Fibroblast of skin of right quadriceps (primary cell): ENCODE measurements around the gene MMRN1.
A peak's percentile ranks its signal among the peaks of the same experiment; 100 is the strongest.

Experiments used
- DNase-seq: peaks from one replicate; pipeline ENCODE4 v3.0.0-alpha.2; 2013

MMRN1 gene

DNA sequence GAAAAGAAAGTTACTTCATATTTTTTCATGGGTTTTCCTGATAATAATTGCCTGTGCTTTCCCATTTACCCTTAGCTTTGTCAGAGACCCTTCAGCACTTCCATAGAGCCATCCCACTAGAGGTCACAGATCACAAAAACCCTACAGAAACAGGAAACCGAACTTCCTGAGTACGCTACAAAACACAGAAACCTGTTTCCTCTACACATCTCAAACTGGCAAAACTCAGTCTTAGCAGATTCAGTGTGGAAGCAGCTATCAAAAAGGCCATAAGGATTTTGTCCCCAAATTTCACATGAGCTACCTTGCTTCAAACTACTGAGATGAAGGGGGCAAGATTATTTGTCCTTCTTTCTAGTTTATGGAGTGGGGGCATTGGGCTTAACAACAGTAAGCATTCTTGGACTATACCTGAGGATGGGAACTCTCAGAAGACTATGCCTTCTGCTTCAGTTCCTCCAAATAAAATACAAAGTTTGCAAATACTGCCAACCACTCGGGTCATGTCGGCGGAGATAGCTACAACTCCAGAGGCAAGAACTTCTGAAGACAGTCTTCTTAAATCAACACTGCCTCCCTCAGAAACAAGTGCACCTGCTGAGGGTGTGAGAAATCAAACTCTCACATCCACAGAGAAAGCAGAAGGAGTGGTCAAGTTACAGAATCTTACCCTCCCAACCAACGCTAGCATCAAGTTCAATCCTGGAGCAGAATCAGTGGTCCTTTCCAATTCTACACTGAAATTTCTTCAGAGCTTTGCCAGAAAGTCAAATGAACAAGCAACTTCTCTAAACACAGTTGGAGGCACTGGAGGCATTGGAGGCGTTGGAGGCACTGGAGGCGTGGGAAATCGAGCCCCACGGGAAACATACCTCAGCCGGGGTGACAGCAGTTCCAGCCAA, at the start of gene MMRN1:
TSS of gene MMRN1 (plus strand) at position 206 of the 902 bp plus-strand sequence. CDS start at position 324, 118 bp downstream.
- no peak for DNase-seq

- no peak for DNase-seq
Measured at GRCh38 chr4:89847571-89848325, 46.9 kb upstream of the MMRN1 start.

- DNase-seq: no peak
Measured at GRCh38 chr4:89855236-89855635, 39.4 kb upstream of the MMRN1 start.

GRCh38 chr4:89860971-89861370, 33.7 kb upstream of the MMRN1 start:
- no peak for DNase-seq

GRCh38 chr4:89863533-89863932, 31.1 kb upstream of the MMRN1 start:
- DNase-seq: no peak

GRCh38 chr4:89868276-89868675, 26.4 kb upstream of the MMRN1 start:
- DNase-seq: no peak

GRCh38 chr4:89868999-89869589, 25.6 kb upstream of the MMRN1 start:
- no peak for DNase-seq

- no peak for DNase-seq
Measured at GRCh38 chr4:89871211-89871610, 23.4 kb upstream of the MMRN1 start.

DNA sequence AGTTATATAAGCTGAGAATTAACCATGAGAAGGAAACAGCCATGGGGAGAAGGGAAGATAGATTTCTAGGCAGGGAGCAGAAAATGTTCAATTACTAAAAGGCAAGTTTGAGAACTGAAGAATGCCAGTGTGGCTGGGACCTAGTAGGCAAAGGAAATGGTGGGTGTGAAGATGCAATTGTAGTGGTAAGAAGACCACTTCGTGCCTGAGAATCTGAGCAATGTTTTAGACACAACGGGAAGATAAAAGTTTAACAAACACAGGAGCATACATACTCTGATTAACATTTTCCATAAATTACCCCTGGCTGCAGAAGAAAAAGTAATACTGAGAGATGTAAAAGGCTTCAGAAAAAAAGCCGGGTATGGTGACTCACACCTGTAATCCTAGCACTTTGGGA, 18.1 kb upstream of the MMRN1 start:
- no peak for DNase-seq

DNA sequence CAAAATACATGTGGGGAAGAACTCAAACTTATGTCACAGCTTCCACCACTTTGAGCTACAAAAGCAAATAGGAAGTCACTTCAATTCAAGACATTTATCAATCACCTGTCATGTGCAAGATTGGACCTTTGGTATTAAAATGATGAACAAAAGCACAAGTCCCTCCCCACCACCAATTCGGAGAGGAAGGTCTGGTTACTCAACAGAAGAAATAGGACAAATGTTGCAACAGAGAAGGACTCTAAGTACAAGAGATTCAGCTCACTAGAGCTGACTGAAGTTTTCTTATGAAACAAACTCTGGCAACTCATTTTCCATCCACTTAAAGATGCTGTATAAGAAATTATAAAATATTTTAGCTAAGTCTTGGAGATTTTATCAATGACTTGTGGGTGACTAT, 16.0 kb upstream of the MMRN1 start:
- no peak for DNase-seq

DNA sequence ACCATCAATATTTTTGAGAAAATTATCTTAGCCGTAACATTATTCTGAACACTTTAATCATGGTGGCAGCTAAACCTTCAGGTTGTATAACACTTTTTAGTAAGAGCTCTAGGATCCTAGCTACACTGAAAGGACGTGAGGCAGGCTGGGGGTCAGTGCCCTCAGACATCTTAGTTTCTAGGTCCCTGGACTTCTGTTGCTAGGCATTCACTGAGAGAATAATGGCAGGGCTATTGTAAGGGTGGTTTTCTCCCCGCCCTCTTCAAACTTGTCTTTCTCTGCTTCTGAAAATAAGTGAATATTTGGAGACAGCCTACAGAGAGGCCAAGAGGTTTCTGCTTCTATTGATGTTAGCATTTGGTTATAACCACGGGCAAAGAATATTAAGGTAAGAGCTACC, 15.4 kb upstream of the MMRN1 start:
- no peak for DNase-seq

- DNase-seq: no peak
Measured at GRCh38 chr4:89889289-89889688, 5.4 kb upstream of the MMRN1 start.

- DNase-seq: no peak
Measured at GRCh38 chr4:89897867-89898266, 3.2 kb downstream of the MMRN1 start.

DNA sequence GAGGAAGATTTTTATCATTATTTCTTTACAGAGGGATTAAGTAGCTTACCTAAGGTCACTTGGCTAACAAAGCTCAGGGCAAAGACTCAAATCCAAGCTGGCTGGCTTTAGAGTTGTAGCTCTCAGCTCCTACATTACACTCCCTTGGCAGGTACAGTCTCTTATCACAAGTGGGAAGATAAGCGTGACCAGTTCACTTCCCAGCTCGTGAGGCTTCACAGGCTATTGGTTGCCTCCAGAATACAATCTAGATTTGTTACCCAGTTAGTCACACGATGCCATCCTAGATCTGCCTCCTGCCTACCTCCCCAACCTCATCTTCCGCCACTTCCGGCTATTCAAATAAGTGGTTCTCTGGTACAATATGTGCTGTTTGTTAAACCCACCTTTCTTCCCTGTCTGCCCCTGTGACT, 3.7 kb downstream of the MMRN1 start:
- DNase-seq: no peak

DNA sequence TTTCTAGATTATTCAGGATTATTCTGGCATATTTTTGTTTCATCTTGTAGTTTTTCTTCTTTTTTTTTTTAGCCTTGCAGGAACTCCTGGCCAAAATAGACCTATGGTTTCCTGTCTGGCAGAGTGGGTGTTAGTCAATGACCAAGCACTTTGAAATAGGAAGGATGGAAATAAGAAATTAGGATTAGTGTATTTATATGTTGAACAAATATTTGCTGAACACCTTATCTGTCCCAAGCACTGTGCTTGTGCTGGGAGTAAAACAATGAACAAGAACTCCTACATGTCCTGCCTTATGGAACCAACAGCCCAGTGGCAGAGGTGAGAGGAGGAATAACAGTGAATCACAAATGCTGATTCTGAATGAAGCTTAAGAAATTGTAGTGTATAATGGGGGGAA, 4.5 kb downstream of the MMRN1 start:
- DNase-seq: no peak

- DNase-seq: no peak
Measured at GRCh38 chr4:89899854-89900253, 5.2 kb downstream of the MMRN1 start.

- DNase-seq: peak; percentile 47
Measured at GRCh38 chr4:89901808-89902431, 7.3 kb downstream of the MMRN1 start.

GRCh38 chr4:89904524-89904923, 9.9 kb downstream of the MMRN1 start:
- no peak for DNase-seq

- no peak for DNase-seq
Measured at GRCh38 chr4:89906316-89906715, 11.7 kb downstream of the MMRN1 start.

DNA sequence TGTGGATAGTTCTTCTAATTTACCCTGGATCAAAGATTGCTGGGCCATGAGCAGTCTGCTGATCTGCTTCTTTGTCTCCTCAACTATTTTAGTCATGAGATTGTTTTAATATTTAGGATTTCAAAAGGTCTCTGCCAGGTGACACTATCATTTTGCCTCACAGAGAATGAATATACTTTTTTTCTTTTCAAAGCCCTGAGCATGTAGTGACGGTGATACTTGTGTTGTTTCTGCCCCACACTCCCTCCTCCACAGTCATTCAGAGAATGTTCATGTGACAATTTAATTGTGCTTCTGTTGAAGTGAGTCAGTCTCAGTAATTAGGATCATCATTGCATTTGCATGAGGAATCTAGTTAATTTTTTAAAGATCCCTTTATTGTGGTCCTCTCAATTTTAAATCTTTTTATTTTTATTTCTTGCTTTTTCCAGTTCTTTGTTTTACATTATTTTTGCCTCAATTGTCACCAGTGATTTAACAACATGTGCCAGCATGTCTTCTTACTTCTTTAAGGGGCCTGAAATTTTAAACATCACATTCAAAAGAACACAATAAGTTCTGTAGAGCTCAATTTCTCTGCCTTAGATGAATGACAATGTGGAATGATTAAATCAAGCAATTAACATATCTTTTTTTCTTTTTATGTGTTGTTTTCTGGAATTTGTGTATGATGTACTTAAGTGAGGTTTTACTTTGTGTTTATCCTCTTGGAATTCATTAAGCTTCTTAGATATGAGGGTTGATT, 12.3 kb downstream of the MMRN1 start:
- peak; percentile 6 for DNase-seq

- no peak for DNase-seq
Measured at GRCh38 chr4:89909889-89910288, 15.2 kb downstream of the MMRN1 start.

- DNase-seq: no peak
Measured at GRCh38 chr4:89913623-89914022, 19.0 kb downstream of the MMRN1 start.
